HepG2 (cell line): ENCODE data around the gene GTF2F2. TPM values are rescaled to one million over a fixed set of nuclear protein-coding genes. Genes with fewer than 3 reads are reported as not detected.

Experiments
- ATAC-seq: fragments of 200-7000 bp; cut with Tn5 transposase; 3 replicates; pipeline ENCODE4 v1.9.1; 2020; ENCODE audit warnings: mild to moderate bottlenecking, moderate library complexity
- BruUV-seq: library from RNA; stranded (reverse); fragments of 400-500 nt; replicated peaks from 2 replicates; lab custom pipeline; 2021; lab: Mats Ljungman, UMichigan
- CTCF ChIA-PET: fragments of 300-600 bp; formaldehyde crosslinking; extraction: SDS; loops from one replicate; lab custom pipeline; 2021; ENCODE audit warnings: low total read pairs, inconsistent platforms, low intra/inter-chr PET ratio; lab: Yijun Ruan, JAX
- POLR2A ChIA-PET: fragments of 350-600 bp; sonication (Branson Sonifier 250); formaldehyde crosslinking; loops from one replicate; lab custom pipeline; 2020; ENCODE audit warnings: antibody characterized with exemption, inconsistent platforms; lab: Yijun Ruan, JAX
- DNase-seq: peaks from one replicate; pipeline ENCODE4 v3.0.0-alpha.2; 2015; ENCODE audit warnings: low spot score
- FAIRE-seq: peaks from 3 replicates; lab custom pipeline; 2011; peaks lifted over from hg19 to GRCh38; lab: Jason Lieb, UNC
- H2AFZ ChIP-seq: one replicate; pipeline ENCODE4 v1.6.1; 2011; ENCODE audit warnings: low read length, inconsistent platforms
- H3K27ac ChIP-seq: fragments of 300-600 bp; 3 replicates; pipeline ENCODE4 v1.8.0; 2011; ENCODE audit warnings: mixed run types, mild to moderate bottlenecking, mixed read lengths, low read length, inconsistent platforms; ENCODE audit not compliant: insufficient read depth; ENCODE audit errors: extremely low read length
- H3K27me3 ChIP-seq, 2 experiments: fragments of 200-600 bp in 1 of 2; 2 replicates in 1 of 2; 3 replicates in 1 of 2; pipeline versions ENCODE4 v1.6.0 to v1.8.0; 2011; ENCODE audit warnings: low read length in 2 of 2, mild to moderate bottlenecking in 2 of 2, moderate library complexity in 2 of 2, inconsistent platforms in 1 of 2; ENCODE audit not compliant: insufficient read depth in 2 of 2, control insufficient read depth in 1 of 2
- H3K36me3 ChIP-seq, 2 experiments: fragments of 200-600 bp in 1 of 2; replicated peaks in 1 of 2; 2 replicates in 1 of 2; 3 replicates in 1 of 2; pipeline versions ENCODE4 v1.5.1 to v1.8.0; 2011; ENCODE audit warnings: low read length in 2 of 2, inconsistent platforms in 1 of 2; ENCODE audit not compliant: insufficient read depth in 2 of 2, control insufficient read depth in 1 of 2
- H3K4me1 ChIP-seq: 2 replicates; pipeline ENCODE4 v1.5.1; 2012; ENCODE audit warnings: low read length, inconsistent platforms; ENCODE audit not compliant: insufficient read depth
- H3K4me2 ChIP-seq: 2 replicates; pipeline ENCODE4 v1.6.0; 2011; ENCODE audit warnings: low read depth, low read length, inconsistent platforms
- H3K4me3 ChIP-seq, 3 experiments: fragments of 200-600 bp in 1 of 3; sonication (generic), shearing (Covaris generic) in 1 of 3; replicated peaks in 1 of 3; 2 replicates each; pipeline ENCODE4 v1.5.1; 2011 to 2016; ENCODE audit warnings: low read length in 3 of 3, inconsistent platforms in 2 of 3, low read depth in 2 of 3, mild to moderate bottlenecking in 2 of 3, control low read depth in 1 of 3, mixed read lengths in 1 of 3; ENCODE audit not compliant: insufficient read depth in 1 of 3
- H3K79me2 ChIP-seq: one replicate; pipeline ENCODE4 v1.6.1; 2011; ENCODE audit warnings: low read length, inconsistent platforms; ENCODE audit not compliant: insufficient read depth
- H3K9ac ChIP-seq: 2 replicates; pipeline ENCODE4 v1.6.0; 2011; ENCODE audit warnings: mild to moderate bottlenecking, low read depth, low read length, inconsistent platforms; ENCODE audit not compliant: insufficient read depth
- H3K9me3 ChIP-seq: 2 replicates; pipeline ENCODE4 v1.5.1; 2012; ENCODE audit warnings: mild to moderate bottlenecking, low read length
- H4K20me1 ChIP-seq: 2 replicates; pipeline ENCODE4 v1.6.0; 2011; ENCODE audit warnings: inconsistent platforms, mild to moderate bottlenecking, low read length, moderate library complexity; ENCODE audit not compliant: insufficient read depth
- BORCS8-MEF2B ChIP-seq: sonication (generic); formaldehyde crosslinking; IDR thresholded peaks from 2 replicates; pipeline ENCODE4 v1.8.0; 2022; ENCODE audit warnings: mild to moderate bottlenecking, missing genetic modification reagents
- FOXA1 ChIP-seq, 2 experiments: fragments of 450-650 bp in 1 of 2; sonication (generic) in 1 of 2; formaldehyde crosslinking in 1 of 2; IDR thresholded peaks; 2 replicates each; pipeline versions ENCODE4 v1.4.0 to v1.6.1; 2016 to 2020; ENCODE audit warnings: missing genetic modification reagents in 1 of 2
- MZF1 ChIP-seq: sonication (generic); formaldehyde crosslinking; IDR thresholded peaks from 2 replicates; pipeline ENCODE4 v1.8.1; 2023; ENCODE audit warnings: mild to moderate bottlenecking, missing genetic modification reagents, borderline replicate concordance
- NFYB ChIP-seq: sonication (generic); formaldehyde crosslinking; IDR thresholded peaks from 2 replicates; pipeline ENCODE4 v1.4.0; 2020; ENCODE audit warnings: missing genetic modification reagents
- RBFOX2 ChIP-seq: fragments of 200-400 bp; formaldehyde crosslinking; IDR thresholded peaks from 2 replicates; pipeline ENCODE4 v1.6.1; 2017; ENCODE audit warnings: low read depth, mild to moderate bottlenecking, low read length
- ZNF10 ChIP-seq: sonication (generic); formaldehyde crosslinking; IDR thresholded peaks from 2 replicates; pipeline ENCODE4 v1.4.0; 2020; ENCODE audit warnings: mild to moderate bottlenecking, low read depth, missing genetic modification reagents, borderline replicate concordance
- ZNF256 ChIP-seq: sonication (generic); formaldehyde crosslinking; conservative IDR thresholded peaks from 2 replicates; pipeline ENCODE4 v1.4.0; 2020; ENCODE audit warnings: missing genetic modification reagents
- ZNF619 ChIP-seq: sonication (generic); formaldehyde crosslinking; IDR thresholded peaks from 2 replicates; pipeline ENCODE4 v1.4.0; 2020; ENCODE audit warnings: mild to moderate bottlenecking, missing genetic modification reagents
- ZNF761 ChIP-seq: sonication (generic); formaldehyde crosslinking; conservative IDR thresholded peaks from 2 replicates; pipeline ENCODE4 v1.4.0; 2020; ENCODE audit warnings: mild to moderate bottlenecking, missing genetic modification reagents
- ZNF878 ChIP-seq: sonication (generic); formaldehyde crosslinking; IDR thresholded peaks from 2 replicates; pipeline ENCODE4 v1.8.1; 2023; ENCODE audit warnings: mild to moderate bottlenecking, missing genetic modification reagents, moderate library complexity
- WGBS: methylation state at CpG from one replicate; pipeline ENCODE4 v1.1.6; 2017; ENCODE audit warnings: low lambda C conversion rate; 5-methylcytosine and 5-hydroxymethylcytosine counted together
- in situ Hi-C: cut with HindIII; loops from 2 replicates; pipeline ENCODE4 v1.10.0; 2017; ENCODE audit warnings: low pct_unique_long_range_greater_than_20kb; ENCODE audit not compliant: extremely low pct_ligation_motif_present
- intact Hi-C: fragments of 100-400 bp; cut with micrococcal nuclease; formaldehyde crosslinking; loops from one replicate; pipeline ENCODE4 v1.10.0; 2022; ENCODE audit not compliant: unreplicated experiment
- polyA plus RNA-seq, 8 experiments: library from polyadenylated mRNA; depleted of rRNA in 3 of 8; stranded (reverse) in 7 of 8; unstranded in 1 of 8; fragments of >200 nt; fragmentation: Illumina TruSeq in 4 of 8; extraction: Trizol in 4 of 8; gene quantifications; 2 replicates each; pipeline versions ENCODE4 v1.2.1 to v1.2.3, GENCODE V29; 2011 to 2016; ENCODE audit warnings: low read depth in 4 of 8, missing spikeins in 1 of 8, mixed read lengths in 1 of 8; ENCODE audit not compliant: insufficient read depth in 1 of 8
- total RNA-seq, 5 experiments: library from RNA; depleted of rRNA; stranded (reverse); fragments of >200 nt; fragmentation: Illumina TruSeq; extraction: Trizol; gene quantifications; 2 replicates each; pipeline ENCODE4 v1.2.3, GENCODE V29; 2016; ENCODE audit warnings: low read depth in 1 of 5
- TF ChIP-seq, protein P1 (sequence below), 2 experiments: sonication (generic) in 1 of 2; formaldehyde crosslinking in 1 of 2; IDR thresholded peaks; 2 replicates each; pipeline versions ENCODE4 v1.4.0 to v1.6.1; 2018 to 2020; ENCODE audit warnings: missing genetic modification reagents in 2 of 2, borderline replicate concordance in 1 of 2, low read depth in 1 of 2, mild to moderate bottlenecking in 1 of 2, missing biosample characterization in 1 of 2
- TF ChIP-seq, protein P2 (sequence below): sonication (generic); formaldehyde crosslinking; IDR thresholded peaks from 2 replicates; pipeline ENCODE4 v1.4.0; 2020; ENCODE audit warnings: mild to moderate bottlenecking, missing genetic modification reagents
- TF ChIP-seq, protein P3 (sequence below): sonication (generic); formaldehyde crosslinking; IDR thresholded peaks from 2 replicates; pipeline ENCODE4 v1.5.0; 2020; ENCODE audit warnings: missing genetic modification reagents, mild to moderate bottlenecking, borderline replicate concordance

Gene GTF2F2
- total and polyA plus RNA-seq, 2 of the 13 experiments (the other 11 are each of a cell fraction or from before 2014, with no cell fraction given): 10.6 to 32.8 TPM

DNA sequence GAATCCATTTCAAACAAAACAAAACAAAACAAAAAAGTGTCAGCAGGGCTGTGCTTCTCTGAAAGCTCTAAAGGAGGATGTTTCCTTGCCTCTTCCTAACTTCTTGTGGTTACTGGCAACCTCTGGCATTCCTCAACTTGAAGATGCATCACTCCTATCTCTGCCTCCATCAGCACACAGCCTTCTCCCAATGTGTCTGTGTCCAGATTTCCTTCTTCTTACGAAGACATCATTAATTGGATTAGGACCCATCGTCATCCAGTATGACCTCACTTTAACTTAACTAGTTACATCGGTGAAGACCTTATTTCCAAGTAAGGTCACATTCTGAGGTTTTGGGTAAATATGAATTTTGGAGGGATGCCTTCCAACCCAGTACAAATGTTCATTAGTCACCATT, 33.8 kb upstream of the GTF2F2 start:
- Histone ChIP-seq H2AFZ (no peak overlapping the region), H3K27ac (no peak overlapping the region), H3K9ac (no peak overlapping the region), H3K4me1 (no peaks in the 10 kb centered on the region), H3K27me3 (peaks cover 0 to 5% of the 10 kb centered on the region in 2 experiments; a peak in 2 of 5 replicates), H3K36me3 (no peaks in the 10 kb centered on the region), H3K4me3 (no peak overlapping the region), H3K9me3 (no peaks in the 10 kb centered on the region), H4K20me1 (no peaks in the 10 kb centered on the region), H3K79me2 (no peaks in the 10 kb centered on the region), H3K4me2 (no peak overlapping the region)
- CTCF ChIA-PET: no interaction called here
- POLR2A ChIA-PET: no interaction called here
- no peak for ATAC-seq
- WGBS: 16% methylated on average over 3 of the region's 3 CpGs
- no TSS peak for BruUV-seq
- intact Hi-C loops (no loop called here), in situ Hi-C loops (no loop called here)
- no peak for DNase-seq
- no peak for TF ChIP-seq ZNF10 (CRISPR knock-in tag)
- no peak for TF ChIP-seq NFYB (CRISPR knock-in tag)
- no peak for TF ChIP-seq ZNF761 (CRISPR knock-in tag)
- TF ChIP-seq ZNF619 (CRISPR knock-in tag): no peak
- no peak for TF ChIP-seq MZF1 (CRISPR knock-in tag)
- no peak for FAIRE-seq

DNA sequence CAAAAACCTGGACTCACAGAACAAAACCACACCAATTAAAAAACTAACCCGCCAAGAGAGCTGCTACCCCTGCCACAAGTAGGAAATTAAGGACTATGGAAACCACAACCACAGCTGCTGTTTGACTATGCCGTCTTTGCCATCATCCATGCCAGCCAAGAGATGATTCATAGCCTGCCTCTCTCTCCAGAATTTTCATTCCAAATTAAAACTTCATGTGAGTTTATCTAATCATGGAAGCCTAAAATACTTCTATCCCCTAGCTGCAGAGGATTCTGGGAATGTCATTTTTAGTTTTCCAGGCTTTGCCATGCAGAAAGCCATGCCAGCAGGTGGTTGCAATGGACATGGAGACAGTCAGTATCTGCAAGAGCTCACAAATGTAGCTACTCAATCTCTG, 27.6 kb upstream of the GTF2F2 start:
- Histone ChIP-seq H3K27me3 (no peaks in the 10 kb centered on the region), H3K9me3 (no peaks in the 10 kb centered on the region), H3K4me1 (no peaks in the 10 kb centered on the region), H2AFZ (no peak overlapping the region), H3K79me2 (no peaks in the 10 kb centered on the region), H3K4me3 (no peak overlapping the region), H3K36me3 (no peaks in the 10 kb centered on the region), H3K4me2 (no peak overlapping the region), H3K9ac (no peak overlapping the region), H3K27ac (no peak overlapping the region), H4K20me1 (no peaks in the 10 kb centered on the region)
- no peak for ATAC-seq
- 5% methylated on average over 2 of the region's 2 CpGs for WGBS
- intact Hi-C loops (no loop called here), in situ Hi-C loops (no loop called here)
- ChIA-PET CTCF (no interaction called here), POLR2A (interaction anchor here (0.7 kb wide), 1 partner anchor 1193 kb away, joined by 4 read pairs; no protein-coding TSS in a partner anchor)
- no peak for FAIRE-seq
- no peak for DNase-seq
- no TSS peak for BruUV-seq
- no peak for TF ChIP-seq RBFOX2
- no peak for TF ChIP-seq BORCS8-MEF2B (CRISPR knock-in tag)
- TF ChIP-seq ZNF256 (CRISPR knock-in tag): no peak
- TF ChIP-seq ZNF878 (CRISPR knock-in tag): no peak
- TF ChIP-seq, protein P1, sequence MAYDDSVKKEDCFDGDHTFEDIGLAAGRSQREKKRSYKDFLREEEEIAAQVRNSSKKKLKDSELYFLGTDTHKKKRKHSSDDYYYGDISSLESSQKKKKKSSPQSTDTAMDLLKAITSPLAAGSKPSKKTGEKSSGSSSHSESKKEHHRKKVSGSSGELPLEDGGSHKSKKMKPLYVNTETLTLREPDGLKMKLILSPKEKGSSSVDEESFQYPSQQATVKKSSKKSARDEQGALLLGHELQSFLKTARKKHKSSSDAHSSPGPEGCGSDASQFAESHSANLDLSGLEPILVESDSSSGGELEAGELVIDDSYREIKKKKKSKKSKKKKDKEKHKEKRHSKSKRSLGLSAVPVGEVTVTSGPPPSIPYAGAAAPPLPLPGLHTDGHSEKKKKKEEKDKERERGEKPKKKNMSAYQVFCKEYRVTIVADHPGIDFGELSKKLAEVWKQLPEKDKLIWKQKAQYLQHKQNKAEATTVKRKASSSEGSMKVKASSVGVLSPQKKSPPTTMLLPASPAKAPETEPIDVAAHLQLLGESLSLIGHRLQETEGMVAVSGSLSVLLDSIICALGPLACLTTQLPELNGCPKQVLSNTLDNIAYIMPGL (CRISPR knock-in tag; IDR thresholded peaks at IDR 0.05; ENCODE audit: borderline replicate concordance in 1 of 2, low read depth in 1 of 2): no peak
- TF ChIP-seq, protein P2, sequence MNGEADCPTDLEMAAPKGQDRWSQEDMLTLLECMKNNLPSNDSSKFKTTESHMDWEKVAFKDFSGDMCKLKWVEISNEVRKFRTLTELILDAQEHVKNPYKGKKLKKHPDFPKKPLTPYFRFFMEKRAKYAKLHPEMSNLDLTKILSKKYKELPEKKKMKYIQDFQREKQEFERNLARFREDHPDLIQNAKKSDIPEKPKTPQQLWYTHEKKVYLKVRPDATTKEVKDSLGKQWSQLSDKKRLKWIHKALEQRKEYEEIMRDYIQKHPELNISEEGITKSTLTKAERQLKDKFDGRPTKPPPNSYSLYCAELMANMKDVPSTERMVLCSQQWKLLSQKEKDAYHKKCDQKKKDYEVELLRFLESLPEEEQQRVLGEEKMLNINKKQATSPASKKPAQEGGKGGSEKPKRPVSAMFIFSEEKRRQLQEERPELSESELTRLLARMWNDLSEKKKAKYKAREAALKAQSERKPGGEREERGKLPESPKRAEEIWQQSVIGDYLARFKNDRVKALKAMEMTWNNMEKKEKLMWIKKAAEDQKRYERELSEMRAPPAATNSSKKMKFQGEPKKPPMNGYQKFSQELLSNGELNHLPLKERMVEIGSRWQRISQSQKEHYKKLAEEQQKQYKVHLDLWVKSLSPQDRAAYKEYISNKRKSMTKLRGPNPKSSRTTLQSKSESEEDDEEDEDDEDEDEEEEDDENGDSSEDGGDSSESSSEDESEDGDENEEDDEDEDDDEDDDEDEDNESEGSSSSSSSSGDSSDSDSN (CRISPR knock-in tag): no peak
- no peak for TF ChIP-seq FOXA1 (IDR thresholded peaks at IDR 0.05)
- no peak for TF ChIP-seq FOXA1 (CRISPR knock-in tag; IDR thresholded peaks at IDR 0.05)
- TF ChIP-seq, protein P3, sequence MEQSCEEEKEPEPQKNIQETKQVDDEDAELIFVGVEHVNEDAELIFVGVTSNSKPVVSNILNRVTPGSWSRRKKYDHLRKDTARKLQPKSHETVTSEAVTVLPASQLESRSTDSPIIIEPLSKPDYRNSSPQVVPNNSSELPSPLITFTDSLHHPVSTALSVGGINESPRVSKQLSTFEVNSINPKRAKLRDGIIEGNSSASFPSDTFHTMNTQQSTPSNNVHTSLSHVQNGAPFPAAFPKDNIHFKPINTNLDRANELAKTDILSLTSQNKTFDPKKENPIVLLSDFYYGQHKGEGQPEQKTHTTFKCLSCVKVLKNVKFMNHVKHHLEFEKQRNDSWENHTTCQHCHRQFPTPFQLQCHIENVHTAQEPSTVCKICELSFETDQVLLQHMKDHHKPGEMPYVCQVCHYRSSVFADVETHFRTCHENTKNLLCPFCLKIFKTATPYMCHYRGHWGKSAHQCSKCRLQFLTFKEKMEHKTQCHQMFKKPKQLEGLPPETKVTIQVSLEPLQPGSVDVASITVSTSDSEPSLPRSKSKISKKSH (CRISPR knock-in tag): no peak
